HG03103 (cell line): ENCODE results near the gene ST8SIA6.
"Not testable (repeated sequence)": the region's sequence is repeated elsewhere in the genome, so short reads cannot be mapped to it uniquely, and the experiment has no call there.

Experiments
- ATAC-seq: cut with Tn5 transposase; IDR thresholded peaks from one replicate; pipeline ENCODE4 v1.9.1; 2021; ENCODE audit warnings: low read depth; ENCODE audit not compliant: unreplicated experiment

The ST8SIA6 gene

GRCh38 chr10:17457083-17457482 lies 2.7 kb upstream of the ST8SIA6 start:
- no peak for ATAC-seq

GRCh38 chr10:17456032-17456548 lies 1.7 kb upstream of the ST8SIA6 start:
- no peak for ATAC-seq

- no peak for ATAC-seq
Observed at GRCh38 chr10:17455015-17455520, 673 bp upstream of the ST8SIA6 start.

GRCh38 chr10:17453373-17454091 lies 863 bp downstream of the ST8SIA6 start:
- ATAC-seq = no peak

GRCh38 chr10:17453035-17453372 lies 1.4 kb downstream of the ST8SIA6 start:
- ATAC-seq = no peak

GRCh38 chr10:17452060-17452841 lies 2.1 kb downstream of the ST8SIA6 start:
- ATAC-seq = no peak

- ATAC-seq = no peak
Observed at GRCh38 chr10:17450024-17450423, 4.4 kb downstream of the ST8SIA6 start.

- no peak for ATAC-seq
Observed at GRCh38 chr10:17445400-17445998, 8.9 kb downstream of the ST8SIA6 start.

- ATAC-seq = no peak
Observed at GRCh38 chr10:17444388-17444714, 10.0 kb downstream of the ST8SIA6 start.

GRCh38 chr10:17443707-17444387 lies 10.5 kb downstream of the ST8SIA6 start:
- peak; percentile 96 for ATAC-seq

GRCh38 chr10:17438583-17438982 lies 15.8 kb downstream of the ST8SIA6 start:
- ATAC-seq = no peak

- ATAC-seq = not testable (repeated sequence)
Observed at GRCh38 chr10:17436578-17436977, 17.8 kb downstream of the ST8SIA6 start.

- no peak for ATAC-seq
Observed at GRCh38 chr10:17435953-17436352, 18.4 kb downstream of the ST8SIA6 start.

- ATAC-seq = no peak
Observed at GRCh38 chr10:17435187-17435586, 19.2 kb downstream of the ST8SIA6 start.

GRCh38 chr10:17432723-17433122 lies 21.7 kb downstream of the ST8SIA6 start:
- no peak for ATAC-seq

GRCh38 chr10:17431871-17432311 lies 22.5 kb downstream of the ST8SIA6 start:
- no peak for ATAC-seq

GRCh38 chr10:17430647-17431355 lies 23.6 kb downstream of the ST8SIA6 start:
- ATAC-seq = no peak

GRCh38 chr10:17429490-17429889 lies 24.9 kb downstream of the ST8SIA6 start:
- no peak for ATAC-seq

- no peak for ATAC-seq
Observed at GRCh38 chr10:17428351-17429097, 25.9 kb downstream of the ST8SIA6 start.
